Measurements from ENCODE around the gene RAB28. TPM values are rescaled to one million over a fixed set of nuclear protein-coding genes. Genes with fewer than 3 reads are reported as not detected.

RAB28 gene
- total RNA-seq, 3 donors from 2014 or later = 14.2 to 14.9 (median 14.2) TPM

- Mint-ChIP-seq H3K4me3 (no peak overlapping the region), H3K36me3 (ENCODE audit: insufficient read depth) (peaks cover 27% of the 10 kb centered on the region), H3K9me3 (no peaks in the 10 kb centered on the region), H3K27me3 (ENCODE audit: low read depth) (no peaks in the 10 kb centered on the region), H3K4me1 (ENCODE audit: low read depth) (no peaks in the 10 kb centered on the region)
- ATAC-seq = no peak
- no peak for DNase-seq
Observed at GRCh38 chr4:13355111-13355880, 128.8 kb downstream of the RAB28 start.

- H3K27me3 Mint-ChIP-seq (ENCODE audit: low read depth) = no peaks in the 10 kb centered on the region
- no peak for ATAC-seq
- H3K9me3 Mint-ChIP-seq = no peaks in the 10 kb centered on the region
- H3K36me3 Mint-ChIP-seq (ENCODE audit: insufficient read depth) = peaks cover 23% of the 10 kb centered on the region
- H3K4me3 Mint-ChIP-seq = no peak overlapping the region
- H3K4me1 Mint-ChIP-seq (ENCODE audit: low read depth) = no peaks in the 10 kb centered on the region
- no peak for DNase-seq
Observed at GRCh38 chr4:13349096-13349495, 135.0 kb downstream of the RAB28 start.

- H3K4me3 Mint-ChIP-seq = no peak overlapping the region
- no peak for ATAC-seq
- DNase-seq = no peak
- no peaks in the 10 kb centered on the region for H3K4me1 Mint-ChIP-seq (ENCODE audit: low read depth)
- no peaks in the 10 kb centered on the region for H3K9me3 Mint-ChIP-seq
- H3K36me3 Mint-ChIP-seq (ENCODE audit: insufficient read depth) = peaks cover 19% of the 10 kb centered on the region
- no peaks in the 10 kb centered on the region for H3K27me3 Mint-ChIP-seq (ENCODE audit: low read depth)
Observed at GRCh38 chr4:13348216-13348615, 135.9 kb downstream of the RAB28 start.

GRCh38 chr4:13347517-13348125 is 136.5 kb downstream of the RAB28 start:
- no peaks in the 10 kb centered on the region for H3K27me3 Mint-ChIP-seq (ENCODE audit: low read depth)
- ATAC-seq = no peak

GRCh38 chr4:13344216-13344615 is 139.9 kb downstream of the RAB28 start:
- DNase-seq = no peak
- H3K36me3 Mint-ChIP-seq (ENCODE audit: insufficient read depth) = peaks cover 11% of the 10 kb centered on the region
- no peaks in the 10 kb centered on the region for H3K9me3 Mint-ChIP-seq
- H3K4me3 Mint-ChIP-seq = no peak overlapping the region
- H3K27me3 Mint-ChIP-seq (ENCODE audit: low read depth) = no peaks in the 10 kb centered on the region
- ATAC-seq = no peak
- H3K4me1 Mint-ChIP-seq (ENCODE audit: low read depth) = no peaks in the 10 kb centered on the region

More at GRCh38 chr4:13347517-13348125, 136.5 kb downstream of the RAB28 start:
- Mint-ChIP-seq H3K36me3 (ENCODE audit: insufficient read depth) (peaks cover 16% of the 10 kb centered on the region), H3K4me3 (no peak overlapping the region), H3K9me3 (no peaks in the 10 kb centered on the region), H3K4me1 (ENCODE audit: low read depth) (no peaks in the 10 kb centered on the region)
- DNase-seq = no peak

- Mint-ChIP-seq H3K4me1 (ENCODE audit: low read depth) (no peaks in the 10 kb centered on the region), H3K9me3 (no peaks in the 10 kb centered on the region), H3K36me3 (ENCODE audit: insufficient read depth) (peaks cover 19% of the 10 kb centered on the region), H3K4me3 (no peak overlapping the region), H3K27me3 (ENCODE audit: low read depth) (no peaks in the 10 kb centered on the region)
- ATAC-seq = no peak
- no peak for DNase-seq
Observed at GRCh38 chr4:13340672-13341071, 143.5 kb downstream of the RAB28 start.

GRCh38 chr4:13331827-13332226 is 152.3 kb downstream of the RAB28 start:
- no peaks in the 10 kb centered on the region for H3K27me3 Mint-ChIP-seq (ENCODE audit: low read depth)
- ATAC-seq = no peak
- H3K9me3 Mint-ChIP-seq = no peaks in the 10 kb centered on the region
- no peak for DNase-seq
- no peak overlapping the region for H3K4me3 Mint-ChIP-seq
- H3K4me1 Mint-ChIP-seq (ENCODE audit: low read depth) = no peaks in the 10 kb centered on the region
- peaks cover 17% of the 10 kb centered on the region for H3K36me3 Mint-ChIP-seq (ENCODE audit: insufficient read depth)

GRCh38 chr4:13329963-13330362 is 154.2 kb downstream of the RAB28 start:
- no peak for ATAC-seq
- no peak for DNase-seq
- H3K27me3 Mint-ChIP-seq (ENCODE audit: low read depth) = no peaks in the 10 kb centered on the region
- no peaks in the 10 kb centered on the region for H3K9me3 Mint-ChIP-seq
- H3K4me1 Mint-ChIP-seq (ENCODE audit: low read depth) = no peaks in the 10 kb centered on the region
- no peak overlapping the region for H3K4me3 Mint-ChIP-seq
- peaks cover 23% of the 10 kb centered on the region for H3K36me3 Mint-ChIP-seq (ENCODE audit: insufficient read depth)

- H3K9me3 Mint-ChIP-seq = no peaks in the 10 kb centered on the region
- H3K4me1 Mint-ChIP-seq (ENCODE audit: low read depth) = no peaks in the 10 kb centered on the region
- peaks cover 26% of the 10 kb centered on the region for H3K36me3 Mint-ChIP-seq (ENCODE audit: insufficient read depth)
- DNase-seq (no peak), ATAC-seq (no peak)
- H3K4me3 Mint-ChIP-seq = no peak overlapping the region
- no peaks in the 10 kb centered on the region for H3K27me3 Mint-ChIP-seq (ENCODE audit: low read depth)
Observed at GRCh38 chr4:13329340-13329850, 154.7 kb downstream of the RAB28 start.

GRCh38 chr4:13328591-13328990 is 155.5 kb downstream of the RAB28 start:
- ATAC-seq (no peak), DNase-seq (no peak)
- Mint-ChIP-seq H3K36me3 (ENCODE audit: insufficient read depth) (peaks cover 27% of the 10 kb centered on the region), H3K27me3 (ENCODE audit: low read depth) (no peaks in the 10 kb centered on the region), H3K4me1 (ENCODE audit: low read depth) (no peaks in the 10 kb centered on the region), H3K9me3 (no peaks in the 10 kb centered on the region), H3K4me3 (no peak overlapping the region)

- ATAC-seq = no peak
Observed at GRCh38 chr4:13327991-13328390, 156.1 kb downstream of the RAB28 start.

GRCh38 chr4:13325744-13326143 is 158.4 kb downstream of the RAB28 start:
- Mint-ChIP-seq H3K4me3 (no peak overlapping the region), H3K9me3 (peaks cover 12% of the 10 kb centered on the region), H3K4me1 (ENCODE audit: low read depth) (no peaks in the 10 kb centered on the region), H3K27me3 (ENCODE audit: low read depth) (no peaks in the 10 kb centered on the region), H3K36me3 (ENCODE audit: insufficient read depth) (peaks cover 29% of the 10 kb centered on the region)
- ATAC-seq (no peak), DNase-seq (no peak)

More at GRCh38 chr4:13327991-13328390, 156.1 kb downstream of the RAB28 start:
- H3K9me3 Mint-ChIP-seq = no peaks in the 10 kb centered on the region
- DNase-seq = no peak
- no peak overlapping the region for H3K4me3 Mint-ChIP-seq
- no peaks in the 10 kb centered on the region for H3K27me3 Mint-ChIP-seq (ENCODE audit: low read depth)
- H3K36me3 Mint-ChIP-seq (ENCODE audit: insufficient read depth) = peaks cover 25% of the 10 kb centered on the region
- no peaks in the 10 kb centered on the region for H3K4me1 Mint-ChIP-seq (ENCODE audit: low read depth)

- no peak overlapping the region for H3K4me3 Mint-ChIP-seq
Observed at GRCh38 chr4:13323921-13324320, 160.2 kb downstream of the RAB28 start.

GRCh38 chr4:13322681-13323101 is 161.4 kb downstream of the RAB28 start:
- no peaks in the 10 kb centered on the region for H3K27me3 Mint-ChIP-seq (ENCODE audit: low read depth)
- H3K4me3 Mint-ChIP-seq = no peak overlapping the region
- no peaks in the 10 kb centered on the region for H3K4me1 Mint-ChIP-seq (ENCODE audit: low read depth)
- DNase-seq (no peak), ATAC-seq (no peak)
- H3K9me3 Mint-ChIP-seq = peaks cover 17% of the 10 kb centered on the region
- peaks cover 26% of the 10 kb centered on the region for H3K36me3 Mint-ChIP-seq (ENCODE audit: insufficient read depth)

More at GRCh38 chr4:13323921-13324320, 160.2 kb downstream of the RAB28 start:
- Mint-ChIP-seq H3K27me3 (ENCODE audit: low read depth) (no peaks in the 10 kb centered on the region), H3K9me3 (peaks cover 17% of the 10 kb centered on the region), H3K4me1 (ENCODE audit: low read depth) (no peaks in the 10 kb centered on the region), H3K36me3 (ENCODE audit: insufficient read depth) (peaks cover 29% of the 10 kb centered on the region)
- DNase-seq = no peak
- no peak for ATAC-seq
